CD14-positive monocyte (primary cell): ENCODE measurements around the gene SPEM1. TPM values are rescaled to one million over a fixed set of nuclear protein-coding genes. Genes with fewer than 3 reads are reported as not detected.
A peak's percentile ranks its signal among the peaks of the same experiment; 100 is the strongest.

Experiments used
- DNase-seq, 3 donors: peaks; one replicate each; pipeline ENCODE4 v3.0.0-alpha.2; 2011 to 2022
- H2AFZ ChIP-seq: 2 replicates; pipeline ENCODE4 v1.6.0; 2012; ENCODE audit warnings: mild to moderate bottlenecking, low read depth, low read length, inconsistent platforms; ENCODE audit not compliant: insufficient read depth, poor library complexity, severe bottlenecking
- H3K27ac ChIP-seq, 2 donors: 1 replicate in 1 of 2; 2 replicates in 1 of 2; pipeline ENCODE4 v1.5.1; 2012 to 2013; ENCODE audit warnings: low read length in 2 of 2, control low read depth in 1 of 2, inconsistent platforms in 1 of 2, low read depth in 1 of 2, mild to moderate bottlenecking in 1 of 2
- H3K27me3 ChIP-seq, 2 donors: one replicate each; pipeline versions ENCODE4 v1.6.0 to v1.6.1; 2011 to 2013; ENCODE audit warnings: low read length in 2 of 2; ENCODE audit not compliant: control insufficient read depth in 2 of 2, insufficient read depth in 2 of 2
- H3K36me3 ChIP-seq, 2 donors: replicated peaks in 1 of 2; 1 replicate in 1 of 2; 2 replicates in 1 of 2; pipeline versions ENCODE4 v1.5.1 to v1.6.1; 2012 to 2013; ENCODE audit warnings: low read length in 2 of 2, control low read depth in 1 of 2, inconsistent platforms in 1 of 2, mild to moderate bottlenecking in 1 of 2; ENCODE audit not compliant: insufficient read depth in 2 of 2, control insufficient read depth in 1 of 2
- H3K4me1 ChIP-seq, 2 donors: 1 replicate in 1 of 2; 2 replicates in 1 of 2; pipeline versions ENCODE4 v1.5.1 to v1.6.1; 2012 to 2013; ENCODE audit warnings: low read length in 2 of 2, control low read depth in 1 of 2, inconsistent platforms in 1 of 2, mild to moderate bottlenecking in 1 of 2, moderate library complexity in 1 of 2; ENCODE audit not compliant: insufficient read depth in 2 of 2, control insufficient read depth in 1 of 2
- H3K4me2 ChIP-seq: replicated peaks from 2 replicates; pipeline ENCODE3; 2012; ENCODE audit warnings: low read length, moderate library complexity, mild to moderate bottlenecking; ENCODE audit not compliant: poor library complexity, severe bottlenecking; ENCODE audit errors: extremely low read depth
- H3K4me3 ChIP-seq, 3 experiments: fragments of 200-600 bp in 1 of 3; sonication (generic) in 1 of 3; replicated peaks in 1 of 3; 1 replicate in 2 of 3; 2 replicates in 1 of 3; pipeline ENCODE4 v1.5.1; 2011 to 2013; ENCODE audit warnings: low read length in 3 of 3, mild to moderate bottlenecking in 3 of 3, control low read depth in 2 of 3, low read depth in 2 of 3, inconsistent platforms in 1 of 3, moderate library complexity in 1 of 3
- H3K79me2 ChIP-seq: 2 replicates; pipeline ENCODE4 v1.6.0; 2012; ENCODE audit warnings: mild to moderate bottlenecking, control low read depth, inconsistent platforms, low read length, moderate library complexity; ENCODE audit not compliant: insufficient read depth
- H3K9ac ChIP-seq: 2 replicates; pipeline ENCODE4 v1.6.0; 2017; ENCODE audit warnings: low read length, mild to moderate bottlenecking; ENCODE audit not compliant: insufficient read depth, poor library complexity, severe bottlenecking
- H3K9me3 ChIP-seq, 2 donors: replicated peaks in 1 of 2; 1 replicate in 1 of 2; 2 replicates in 1 of 2; pipeline versions ENCODE4 v1.5.1 to v1.6.1; 2012 to 2013; ENCODE audit warnings: low read length in 2 of 2, control low read depth in 1 of 2; ENCODE audit not compliant: control insufficient read depth in 1 of 2, insufficient read depth in 1 of 2
- H4K20me1 ChIP-seq: 2 replicates; pipeline ENCODE4 v1.6.0; 2012; ENCODE audit warnings: mild to moderate bottlenecking, low read length, control low read depth, moderate library complexity; ENCODE audit not compliant: insufficient read depth
- H3K27ac Mint-ChIP-seq, 7 donors: one replicate each; pipeline ENCODE4 v1.8.0; 2020; ENCODE audit warnings: mild to moderate bottlenecking in 7 of 7, mixed read lengths in 7 of 7, moderate library complexity in 6 of 7, inconsistent platforms in 2 of 7
- H3K27me3 Mint-ChIP-seq, 3 donors: one replicate each; pipeline ENCODE4 v1.8.0; 2021 to 2022; ENCODE audit warnings: low read depth in 3 of 3, mild to moderate bottlenecking in 3 of 3, mixed read lengths in 3 of 3, moderate library complexity in 3 of 3, inconsistent platforms in 1 of 3
- H3K36me3 Mint-ChIP-seq, 2 donors: one replicate each; pipeline ENCODE4 v1.8.0; 2020; ENCODE audit warnings: mixed read lengths in 2 of 2, inconsistent platforms in 1 of 2, mild to moderate bottlenecking in 1 of 2
- H3K4me1 Mint-ChIP-seq: one replicate; pipeline ENCODE4 v1.8.0; 2020; ENCODE audit warnings: mild to moderate bottlenecking, mixed read lengths
- H3K4me3 Mint-ChIP-seq, 2 donors: one replicate each; pipeline ENCODE4 v1.8.0; 2020; ENCODE audit warnings: mild to moderate bottlenecking in 2 of 2, mixed read lengths in 2 of 2, moderate library complexity in 1 of 2
- H3K9me3 Mint-ChIP-seq, 7 donors: one replicate each; pipeline ENCODE4 v1.8.0; 2020 to 2022; ENCODE audit warnings: mixed read lengths in 7 of 7, mild to moderate bottlenecking in 6 of 7, moderate library complexity in 6 of 7, inconsistent platforms in 2 of 7
- CTCF ChIP-seq: fragments of 200-600 bp; IDR thresholded peaks from one replicate; pipeline ENCODE4 v1.8.0; 2022; ENCODE audit warnings: antibody characterized with exemption, mild to moderate bottlenecking
- WGBS: methylation state at CpG from one replicate; pipeline ENCODE4 v1.1.5; 2013; ENCODE audit warnings: missing lambda C conversion rate; ENCODE audit not compliant: insufficient coverage; 5-methylcytosine and 5-hydroxymethylcytosine counted together
- intact Hi-C, 2 donors: fragments of 100-400 bp; cut with micrococcal nuclease; formaldehyde crosslinking; loops; one replicate each; pipeline versions ENCODE4 v1.15.0 to v1.15.1; 2023
- polyA plus RNA-seq, 3 donors: library from polyadenylated mRNA; depleted of rRNA in 1 of 3; unstranded in 2 of 3; stranded (reverse) in 1 of 3; fragments of 300-500 nt in 2 of 3; fragments of >200 nt in 1 of 3; fragmentation: Illumina TruSeq in 2 of 3; gene quantifications; 1 replicate in 2 of 3; 2 replicates in 1 of 3; pipeline ENCODE4 v1.2.3, GENCODE V29; 2012 to 2021

Gene SPEM1
- polyA plus RNA-seq, 3 donors, result not detected

- Histone ChIP-seq H3K79me2 (peaks cover 8% of the 10 kb centered on the region), H2AFZ (peak overlapping the region; percentile 82), H4K20me1 (peaks cover 29% of the 10 kb centered on the region), H3K4me2 (peak overlapping the region; percentile 99), H3K4me1 (peaks cover 54 to 58% of the 10 kb centered on the region in 2 donors), H3K4me3 (peak overlapping the region; percentile 77 to 95 (median 86)), H3K9ac (peak overlapping the region; percentile 71), H3K27me3 (peaks cover 23 to 34% of the 10 kb centered on the region in 2 donors), H3K9me3 (peaks cover 0 to 18% of the 10 kb centered on the region in 2 donors), H3K27ac (peak overlapping the region; percentile 79 to 89), H3K36me3 (no peaks in the 10 kb centered on the region)
- intact Hi-C loops, result loop anchor here (1.0 to 10.0 kb wide), 6 partner anchors 32 to 248 kb away; partner anchors contain the start of genes SENP3 (in 2 of the 2), MPDU1 (in 1 of the 2), POLR2A (in 1 of the 2) and TMEM256 (in 1 of the 2)
- Mint-ChIP-seq H3K27me3 (peaks cover 37 to 46% (median 39%) of the 10 kb centered on the region in 3 donors), H3K4me3 (peak overlapping the region; percentile 86 to 94), H3K27ac (peak overlapping the region; percentile 84 to 97 (median 93)), H3K4me1 (peaks cover 51% of the 10 kb centered on the region), H3K36me3 (peaks cover 10 to 12% of the 10 kb centered on the region in 2 donors), H3K9me3 (peaks cover 0 to 15% (median 8%) of the 10 kb centered on the region in 7 donors)
- DNase-seq, result peak; percentile 72 to 83 (median 78)
- WGBS, result 19% methylated on average over 92 of the region's 92 CpGs
- TF ChIP-seq CTCF, result peak; percentile 83
Measured at GRCh38 chr17:7436556-7437368, 16.6 kb downstream of the SPEM1 start.

- peak overlapping the region in 2 of 3 experiments; percentile 10 to 95 for H3K4me3 ChIP-seq
- H3K27me3 ChIP-seq, result peaks cover 23 to 40% of the 10 kb centered on the region in 2 donors
- H3K36me3 Mint-ChIP-seq, result peaks cover 10 to 16% of the 10 kb centered on the region in 2 donors
- H3K9ac ChIP-seq, result peak overlapping the region; percentile 21
- peaks cover 43 to 53% (median 44%) of the 10 kb centered on the region in 3 donors for H3K27me3 Mint-ChIP-seq
- H3K4me1 Mint-ChIP-seq, result peaks cover 51% of the 10 kb centered on the region
- peaks cover 8% of the 10 kb centered on the region for H3K79me2 ChIP-seq
- WGBS, result 30% methylated on average over 26 of the region's 31 CpGs
- H2AFZ ChIP-seq, result peak overlapping the region; percentile 82
- H3K4me2 ChIP-seq, result peak overlapping the region; percentile 99
- peak overlapping the region; percentile 69 to 91 for H3K4me3 Mint-ChIP-seq
- H3K9me3 Mint-ChIP-seq, result peaks cover 0 to 17% (median 8%) of the 10 kb centered on the region in 7 donors
- H4K20me1 ChIP-seq, result peaks cover 29% of the 10 kb centered on the region
- H3K36me3 ChIP-seq, result no peaks in the 10 kb centered on the region
- DNase-seq, result no peak
- intact Hi-C loops, result loop anchor here (2.0 to 10.0 kb wide), 5 partner anchors 47 to 247 kb away; partner anchors contain the start of genes SENP3 (in 2 of the 2), MPDU1 (in 1 of the 2), POLR2A (in 1 of the 2) and TP53 (in 1 of the 2)
- TF ChIP-seq CTCF, result no peak
- no peak overlapping the region for H3K27ac Mint-ChIP-seq
- no peak overlapping the region for H3K27ac ChIP-seq
- H3K9me3 ChIP-seq, result peaks cover 0 to 18% of the 10 kb centered on the region in 2 donors
- H3K4me1 ChIP-seq, result peaks cover 54 to 58% of the 10 kb centered on the region in 2 donors
Measured at GRCh38 chr17:7437369-7437863, 17.3 kb downstream of the SPEM1 start.
